ENCODE measurements around the gene SNX8. TPM values are rescaled to one million over a fixed set of nuclear protein-coding genes. Genes with fewer than 3 reads are reported as not detected.

The SNX8 gene
- total RNA-seq, 2 donors from 2014 or later: 20.0 to 23.0 TPM

DNA sequence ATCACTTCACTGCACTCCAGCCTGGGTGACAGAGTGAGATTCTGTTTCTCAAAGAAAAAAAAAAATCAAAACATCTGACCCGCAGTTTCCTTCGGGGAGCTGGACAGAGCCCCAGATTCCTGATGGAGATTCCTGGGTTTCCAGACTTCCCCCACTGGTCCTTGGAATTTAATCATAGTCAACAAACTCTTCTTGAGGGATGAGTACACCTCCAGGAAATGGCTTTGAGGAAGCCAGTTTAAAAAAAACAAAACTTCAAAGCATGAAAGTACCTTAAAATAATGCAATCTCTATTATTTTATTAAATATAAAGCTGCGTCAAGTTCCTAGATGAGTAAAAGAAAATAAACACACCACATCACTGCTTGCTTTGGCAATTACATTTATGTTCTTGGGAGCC lies 80.3 kb downstream of the SNX8 start:
- Histone ChIP-seq H3K27me3 (no peaks in the 10 kb centered on the region), H3K4me1 (peaks cover 0 to 25% of the 10 kb centered on the region in 2 donors), H3K27ac (no peak overlapping the region), H3K36me3 (peaks cover 20% of the 10 kb centered on the region), H3K4me3 (no peak overlapping the region), H3K9me3 (no peaks in the 10 kb centered on the region)
- TF ChIP-seq, protein P1, sequence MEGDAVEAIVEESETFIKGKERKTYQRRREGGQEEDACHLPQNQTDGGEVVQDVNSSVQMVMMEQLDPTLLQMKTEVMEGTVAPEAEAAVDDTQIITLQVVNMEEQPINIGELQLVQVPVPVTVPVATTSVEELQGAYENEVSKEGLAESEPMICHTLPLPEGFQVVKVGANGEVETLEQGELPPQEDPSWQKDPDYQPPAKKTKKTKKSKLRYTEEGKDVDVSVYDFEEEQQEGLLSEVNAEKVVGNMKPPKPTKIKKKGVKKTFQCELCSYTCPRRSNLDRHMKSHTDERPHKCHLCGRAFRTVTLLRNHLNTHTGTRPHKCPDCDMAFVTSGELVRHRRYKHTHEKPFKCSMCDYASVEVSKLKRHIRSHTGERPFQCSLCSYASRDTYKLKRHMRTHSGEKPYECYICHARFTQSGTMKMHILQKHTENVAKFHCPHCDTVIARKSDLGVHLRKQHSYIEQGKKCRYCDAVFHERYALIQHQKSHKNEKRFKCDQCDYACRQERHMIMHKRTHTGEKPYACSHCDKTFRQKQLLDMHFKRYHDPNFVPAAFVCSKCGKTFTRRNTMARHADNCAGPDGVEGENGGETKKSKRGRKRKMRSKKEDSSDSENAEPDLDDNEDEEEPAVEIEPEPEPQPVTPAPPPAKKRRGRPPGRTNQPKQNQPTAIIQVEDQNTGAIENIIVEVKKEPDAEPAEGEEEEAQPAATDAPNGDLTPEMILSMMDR (IDR thresholded peaks at IDR 0.05): no peak
- no peak for DNase-seq (ENCODE audit: low spot score)

DNA sequence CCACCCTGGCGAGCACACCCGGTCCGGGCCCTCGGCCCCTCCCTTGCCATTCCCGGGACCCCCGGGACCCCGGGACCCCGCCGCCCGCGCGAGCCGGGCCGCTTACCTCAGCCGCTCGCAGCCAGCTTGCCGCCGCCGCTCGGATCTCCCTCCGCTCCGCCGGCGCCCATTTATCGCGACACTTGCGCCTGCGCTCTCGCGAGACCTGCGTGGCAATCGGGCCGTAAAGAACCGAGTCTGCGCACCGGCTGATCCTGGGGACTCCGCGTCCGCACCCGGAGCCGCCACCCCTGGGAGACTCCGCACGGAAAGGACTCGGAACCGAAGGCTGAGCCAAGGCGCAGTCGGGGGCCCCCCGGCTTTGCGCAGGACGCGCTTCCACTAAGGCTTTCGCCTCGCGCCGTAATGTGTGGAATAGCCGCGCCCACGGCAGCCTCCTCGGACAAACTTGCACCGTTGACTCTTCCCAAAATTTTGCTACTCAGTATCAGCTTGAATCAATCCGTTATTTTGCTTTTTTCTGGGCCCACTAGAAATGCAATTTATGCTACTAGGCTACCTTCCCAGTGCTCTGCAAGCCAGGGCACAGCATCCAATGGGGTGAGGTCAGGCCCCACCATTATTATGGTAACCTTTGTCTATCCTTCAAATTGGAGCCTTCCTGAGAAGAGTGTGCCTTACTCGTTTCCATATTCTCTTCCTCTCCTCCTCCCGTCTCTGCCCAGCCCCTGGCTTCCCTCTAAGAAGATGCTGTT lies 81.3 kb downstream of the SNX8 start, which contains the start of gene MAD1L1:
Gene MAD1L1, minus strand, starts transcription at position 180 of the 755 bp plus-strand sequence. CDS start 2,812 bp downstream, outside the sequence.
- Histone ChIP-seq H3K27ac (peak within 1 kb of the TSS; percentile 60 to 81), H3K4me1 (peaks cover 0 to 25% of the 10 kb centered on the region in 2 donors), H3K4me3 (peak within 1 kb of the TSS; percentile 86 to 98), H3K36me3 (peaks cover 12% of the 10 kb centered on the region), H3K27me3 (no peaks in the 10 kb centered on the region), H3K9me3 (no peaks in the 10 kb centered on the region)
- TF ChIP-seq, protein P1 (IDR thresholded peaks at IDR 0.05): no peak
- peak; percentile 89 for DNase-seq (ENCODE audit: low spot score)

DNA sequence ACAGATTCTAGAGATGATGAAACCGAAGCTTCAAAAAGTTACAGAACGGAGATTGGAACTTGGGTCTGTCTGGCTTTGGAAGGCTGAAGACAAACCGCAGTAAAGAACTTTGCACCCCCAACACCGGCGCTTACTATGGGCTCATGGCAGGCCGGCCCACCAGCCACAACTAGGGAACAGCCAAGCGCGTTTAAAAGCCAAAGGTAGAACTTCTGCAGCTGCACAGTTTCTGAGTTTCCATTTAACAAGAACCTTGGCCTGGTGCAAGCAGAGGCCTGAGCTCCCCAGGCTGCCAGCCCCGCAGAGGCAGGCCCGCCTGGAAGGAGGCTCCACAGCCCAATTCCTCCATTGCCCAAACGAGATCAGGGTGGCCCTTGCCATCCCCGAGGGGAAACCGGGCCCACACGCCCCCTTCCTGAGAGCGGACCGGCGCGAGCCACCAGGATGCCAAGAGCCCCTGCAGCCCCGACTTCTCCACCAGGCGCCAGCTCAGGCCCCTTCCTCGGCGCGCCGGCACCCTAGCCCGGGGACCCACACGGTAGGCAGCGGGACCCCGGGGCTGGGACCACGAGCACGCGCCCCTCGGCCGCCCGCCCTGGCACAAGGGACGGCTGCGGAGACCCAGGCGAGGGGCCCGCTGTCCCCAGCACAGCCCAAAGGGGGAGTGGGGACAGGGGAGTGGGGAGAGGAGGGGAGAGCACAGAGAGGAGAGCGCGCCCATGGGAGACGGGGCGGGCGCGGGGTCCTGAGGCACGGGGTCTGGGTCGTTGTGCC lies 82.1 kb downstream of the SNX8 start:
- DNase-seq (ENCODE audit: low spot score): no peak
- no peaks in the 10 kb centered on the region for H3K9me3 ChIP-seq
- no peaks in the 10 kb centered on the region for H3K27me3 ChIP-seq
- H3K27ac ChIP-seq: peak overlapping the region; percentile 60 to 81
- peak overlapping the region; percentile 86 to 98 for H3K4me3 ChIP-seq
- peaks cover 14% of the 10 kb centered on the region for H3K36me3 ChIP-seq
- H3K4me1 ChIP-seq: peaks cover 0 to 25% of the 10 kb centered on the region in 2 donors
- TF ChIP-seq, protein P1 (IDR thresholded peaks at IDR 0.05): no peak

DNA sequence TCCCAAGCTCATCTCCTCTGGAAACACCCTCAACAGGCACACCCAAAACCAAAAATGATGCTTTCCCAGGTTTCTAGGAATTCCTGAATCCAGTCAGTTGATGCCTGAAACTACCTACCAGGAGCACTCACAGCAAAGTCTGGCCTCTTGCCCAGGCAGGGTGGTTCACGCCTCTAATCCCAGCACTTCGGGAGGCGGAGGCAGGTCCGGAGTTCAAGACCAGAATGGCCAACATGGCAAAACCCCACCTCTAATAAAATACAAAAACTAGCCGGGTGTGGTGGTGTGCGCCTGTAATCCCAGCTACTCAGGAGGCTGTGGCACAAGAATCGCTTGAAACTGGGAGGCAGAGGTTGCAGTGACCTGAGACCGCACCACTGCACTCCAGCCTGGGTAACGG lies 83.4 kb downstream of the SNX8 start:
- Histone ChIP-seq H3K4me1 (peaks cover 0 to 25% of the 10 kb centered on the region in 2 donors), H3K27ac (no peak overlapping the region), H3K36me3 (peaks cover 14% of the 10 kb centered on the region), H3K27me3 (no peaks in the 10 kb centered on the region), H3K9me3 (no peaks in the 10 kb centered on the region), H3K4me3 (no peak overlapping the region)
- no peak for DNase-seq (ENCODE audit: low spot score)
- TF ChIP-seq, protein P1 (IDR thresholded peaks at IDR 0.05): no peak

DNA sequence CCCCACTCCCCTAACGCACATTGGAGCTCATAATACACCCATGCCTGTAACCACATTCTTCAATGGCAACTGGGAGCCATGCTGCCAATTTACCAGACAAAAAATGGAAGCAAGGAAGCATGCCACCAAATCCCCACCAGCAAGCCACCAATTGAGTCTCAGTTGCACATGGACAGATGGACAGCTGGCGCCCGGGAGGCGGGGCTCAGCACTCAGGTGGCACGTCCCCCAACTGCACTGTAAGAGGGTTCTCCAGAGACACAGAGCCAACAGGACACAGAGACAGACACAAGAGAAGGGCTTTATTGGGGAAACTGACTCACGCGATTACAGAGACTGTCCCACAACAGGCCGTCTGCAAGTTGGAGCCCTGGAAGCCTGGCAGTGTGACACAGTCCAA lies 84.0 kb downstream of the SNX8 start:
- Histone ChIP-seq H3K4me1 (peaks cover 0 to 25% of the 10 kb centered on the region in 2 donors), H3K4me3 (no peak overlapping the region), H3K27ac (no peak overlapping the region), H3K9me3 (no peaks in the 10 kb centered on the region), H3K27me3 (no peaks in the 10 kb centered on the region), H3K36me3 (peaks cover 15% of the 10 kb centered on the region)
- no peak for DNase-seq (ENCODE audit: low spot score)
- TF ChIP-seq, protein P1 (IDR thresholded peaks at IDR 0.05): no peak
